Right lobe of liver (tissue), 6 donors: ENCODE results near the gene FAM136A. TPM values are rescaled to one million over a fixed set of nuclear protein-coding genes. Genes with fewer than 3 reads are reported as not detected.

Experiments
- ATAC-seq, 4 donors: fragments of 200-7000 bp; cut with Tn5 transposase; one replicate each; pipeline ENCODE4 v1.9.1; 2020; ENCODE audit warnings: mild to moderate bottlenecking in 4 of 4, moderate library complexity in 4 of 4
- DNase-seq, 3 donors: peaks; one replicate each; pipeline ENCODE4 v3.0.0-alpha.2; 2020
- H3K27ac ChIP-seq, 3 donors: fragments of 200-600 bp; one replicate each; pipeline ENCODE4 v1.8.0; 2022
- H3K27me3 ChIP-seq, 2 donors: fragments of 200-600 bp; one replicate each; pipeline ENCODE4 v1.8.0; 2022
- H3K36me3 ChIP-seq, 4 donors: fragments of 200-600 bp; sonication (generic) in 1 of 4; one replicate each; pipeline versions ENCODE4 v1.5.1 to v1.8.0; 2017 to 2022; ENCODE audit warnings: control low read depth in 1 of 4
- H3K4me1 ChIP-seq, 4 donors: fragments of 200-600 bp; sonication (generic) in 1 of 4; one replicate each; pipeline versions ENCODE4 v1.5.1 to v1.8.0; 2017 to 2022; ENCODE audit warnings: control low read depth in 1 of 4
- H3K4me3 ChIP-seq, 3 donors: fragments of 200-600 bp; one replicate each; pipeline ENCODE4 v1.8.0; 2022
- H3K9me3 ChIP-seq, 4 donors: fragments of 200-600 bp; sonication (generic) in 1 of 4; one replicate each; pipeline versions ENCODE4 v1.5.1 to v1.8.0; 2017 to 2022; ENCODE audit warnings: control low read depth in 1 of 4
- CTCF ChIP-seq, 4 donors: fragments of 200-600 bp in 3 of 4; fragments of 450-650 bp in 1 of 4; IDR thresholded peaks; one replicate each; pipeline versions ENCODE4 v1.5.1 to v1.8.0; 2016 to 2022; ENCODE audit warnings: antibody characterized with exemption in 4 of 4, mild to moderate bottlenecking in 2 of 4
- POLR2A ChIP-seq: fragments of 450-650 bp; IDR thresholded peaks from one replicate; pipeline ENCODE4 v1.6.1; 2017; ENCODE audit warnings: antibody characterized with exemption, mild to moderate bottlenecking
- WGBS: methylation state at CpG from one replicate; pipeline ENCODE4 v1.1.6; 2018; ENCODE audit warnings: low coverage, low lambda C conversion rate; ENCODE audit not compliant: insufficient coverage; ENCODE audit errors: missing lambda C conversion rate; 5-methylcytosine and 5-hydroxymethylcytosine counted together
- intact Hi-C, 2 donors: fragments of 100-400 bp; cut with DNase I; formaldehyde crosslinking; loops; one replicate each; pipeline versions ENCODE4 v1.11.2 to v1.14.1; 2022
- total RNA-seq, 6 experiments: library from RNA; depleted of rRNA in 2 of 6; stranded (reverse); fragments of >200 nt in 2 of 6; fragmentation: NEBNext Ultra II Directional in 3 of 6; extraction: Animal tissue kit (Norgen Biotek cat#: 25700) in 3 of 6; gene quantifications; one replicate each; pipeline versions ENCODE4 v1.1.0 to v1.2.4, GENCODE V29; 2016 to 2023
- donor health status: DM: no; HTN: yes; CAD: no.
- donor health status: DM: no; HTN: no; CAD: no.
- donor health status: DM: no; HTN: no; CAD: no.
- donor health status: DM: no; HTN: yes; CAD: no.
- donor health status: DM: no; HTN: yes; CAD: no.

The FAM136A gene
- total RNA-seq, 6 experiments from 2014 or later, result 18.6 to 31.6 (median 21.1) TPM

- Histone ChIP-seq H3K36me3 (peaks cover 19 to 73% (median 36%) of the 10 kb centered on the region in 4 donors), H3K4me3 (no peak overlapping the region), H3K27ac (no peak overlapping the region), H3K27me3 (no peaks in the 10 kb centered on the region), H3K4me1 (no peaks in the 10 kb centered on the region), H3K9me3 (no peaks in the 10 kb centered on the region)
- DNase-seq (no peak), ATAC-seq (no peak)
- WGBS, result 96% methylated on average over 5 of the region's 5 CpGs
- intact Hi-C loops, result no loop called here
- no peak for TF ChIP-seq CTCF (IDR thresholded peaks at IDR 0.05)
- no peak for TF ChIP-seq POLR2A
These were observed 18.2 kb downstream of the FAM136A start for GRCh38 chr2:70283500-70284191.

GRCh38 chr2:70282439-70282838 is 19.4 kb downstream of the FAM136A start:
- 87% methylated on average over 5 of the region's 5 CpGs for WGBS
- H3K4me1 ChIP-seq, result no peaks in the 10 kb centered on the region
- H3K27ac ChIP-seq, result no peak overlapping the region
- TF ChIP-seq POLR2A, result no peak
- no peak for TF ChIP-seq CTCF (IDR thresholded peaks at IDR 0.05)
- H3K36me3 ChIP-seq, result peaks cover 16 to 73% (median 31%) of the 10 kb centered on the region in 4 donors
- H3K27me3 ChIP-seq, result no peaks in the 10 kb centered on the region
- no peaks in the 10 kb centered on the region for H3K9me3 ChIP-seq
- DNase-seq (no peak), ATAC-seq (no peak)
- intact Hi-C loops, result no loop called here
- H3K4me3 ChIP-seq, result no peak overlapping the region

- no peaks in the 10 kb centered on the region for H3K27me3 ChIP-seq
- TF ChIP-seq POLR2A (no peak), CTCF (IDR thresholded peaks at IDR 0.05) (no peak)
- intact Hi-C loops, result no loop called here
- no peak for DNase-seq
- peaks cover 0 to 71% (median 27%) of the 10 kb centered on the region in 4 donors for H3K36me3 ChIP-seq
- 91% methylated on average over 2 of the region's 2 CpGs for WGBS
- H3K27ac ChIP-seq, result no peak overlapping the region
- H3K9me3 ChIP-seq, result no peaks in the 10 kb centered on the region
- ATAC-seq, result no peak
- H3K4me3 ChIP-seq, result no peak overlapping the region
- H3K4me1 ChIP-seq, result no peaks in the 10 kb centered on the region
These were observed 21.5 kb downstream of the FAM136A start for GRCh38 chr2:70280242-70280798.

- no peak for DNase-seq
- peak; percentile 23 to 40 (median 34) for ATAC-seq
- Histone ChIP-seq H3K36me3 (peaks cover 0 to 16% (median 7%) of the 10 kb centered on the region in 4 donors), H3K4me3 (peak overlapping the region in 2 of 3 donors; percentile 37 to 49), H3K27me3 (no peaks in the 10 kb centered on the region), H3K27ac (peak overlapping the region; percentile 58 to 95 (median 94)), H3K4me1 (peaks cover 0 to 21% (median 3%) of the 10 kb centered on the region in 4 donors), H3K9me3 (no peaks in the 10 kb centered on the region)
- WGBS, result 27% methylated on average over 3 of the region's 3 CpGs
- intact Hi-C loops, result no loop called here
- no peak for TF ChIP-seq CTCF (IDR thresholded peaks at IDR 0.05)
- no peak for TF ChIP-seq POLR2A
These were observed 31.5 kb downstream of the FAM136A start for GRCh38 chr2:70270323-70270722.
